ENCODE measurements around the gene SIRPG. TPM values are rescaled to one million over a fixed set of nuclear protein-coding genes. Genes with fewer than 3 reads are reported as not detected.

The SIRPG gene
- total RNA-seq, 1 experiment from 2014 or later, result 3.1 TPM

DNA sequence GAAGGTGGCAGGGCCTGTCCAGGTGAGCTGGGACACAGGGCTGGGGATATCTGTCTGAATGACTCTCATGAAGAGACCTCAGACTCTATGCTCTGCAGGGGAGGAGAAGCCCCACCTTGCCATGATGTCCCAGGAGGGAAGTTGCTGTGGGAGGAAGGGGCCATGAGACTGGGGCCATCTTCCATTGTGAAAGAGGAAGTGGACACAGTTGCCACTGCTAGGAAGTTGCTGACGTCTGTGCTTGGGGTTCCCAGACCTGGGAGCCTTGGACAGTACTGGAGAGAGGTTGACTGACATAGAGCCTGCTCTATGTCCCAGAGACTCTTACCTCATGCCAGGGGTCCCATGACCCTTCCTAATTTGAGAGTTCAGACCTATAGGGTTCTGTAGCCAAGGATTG lies 62.2 kb downstream of the SIRPG start:
- DNase-seq (ENCODE audit: low read depth), result no peak

DNA sequence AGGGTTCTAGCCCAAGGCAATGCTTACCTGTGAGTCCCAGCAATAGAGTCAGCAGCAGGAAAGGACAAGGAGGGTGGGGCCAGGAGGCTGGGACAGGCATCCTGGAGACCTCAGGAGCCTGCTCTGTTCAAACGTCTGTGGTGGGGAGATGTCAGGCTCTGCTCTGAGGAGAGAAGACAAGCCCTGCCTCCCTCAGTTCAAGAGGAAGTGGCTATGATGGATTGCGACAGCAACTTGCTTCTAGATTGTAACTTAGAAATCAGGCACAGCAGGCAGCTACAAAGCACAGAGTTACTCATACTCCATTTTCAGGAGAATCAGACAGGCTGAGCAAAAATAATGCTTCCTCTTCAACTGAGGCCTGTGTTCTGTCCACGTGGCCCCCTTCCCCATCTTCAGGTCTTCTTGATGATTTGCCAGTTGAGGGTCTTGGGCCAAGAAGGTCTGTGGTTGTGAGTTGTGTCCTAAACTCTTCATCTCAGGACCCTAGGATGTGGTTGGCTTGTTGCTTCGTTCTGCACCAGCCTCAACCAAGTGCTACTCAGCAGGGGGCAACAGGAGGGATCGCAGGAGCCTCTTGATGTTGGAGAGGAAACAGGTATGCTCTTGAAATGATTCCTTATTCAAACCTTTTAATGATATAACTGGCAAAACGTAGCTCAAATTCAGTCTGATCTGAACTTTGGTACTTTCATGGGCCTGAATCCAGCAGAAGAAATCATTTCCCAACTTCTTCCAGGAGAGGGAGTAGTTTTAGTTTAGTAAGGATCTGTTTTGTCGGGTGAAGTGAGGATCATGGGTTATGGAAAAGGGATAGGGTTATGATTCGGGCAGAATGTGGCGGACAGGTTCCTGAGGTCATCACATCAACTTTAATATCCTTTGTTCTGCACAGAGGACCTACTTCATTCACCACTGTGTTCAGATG lies 68.8 kb downstream of the SIRPG start:
- no peak for DNase-seq (ENCODE audit: low read depth)

DNA sequence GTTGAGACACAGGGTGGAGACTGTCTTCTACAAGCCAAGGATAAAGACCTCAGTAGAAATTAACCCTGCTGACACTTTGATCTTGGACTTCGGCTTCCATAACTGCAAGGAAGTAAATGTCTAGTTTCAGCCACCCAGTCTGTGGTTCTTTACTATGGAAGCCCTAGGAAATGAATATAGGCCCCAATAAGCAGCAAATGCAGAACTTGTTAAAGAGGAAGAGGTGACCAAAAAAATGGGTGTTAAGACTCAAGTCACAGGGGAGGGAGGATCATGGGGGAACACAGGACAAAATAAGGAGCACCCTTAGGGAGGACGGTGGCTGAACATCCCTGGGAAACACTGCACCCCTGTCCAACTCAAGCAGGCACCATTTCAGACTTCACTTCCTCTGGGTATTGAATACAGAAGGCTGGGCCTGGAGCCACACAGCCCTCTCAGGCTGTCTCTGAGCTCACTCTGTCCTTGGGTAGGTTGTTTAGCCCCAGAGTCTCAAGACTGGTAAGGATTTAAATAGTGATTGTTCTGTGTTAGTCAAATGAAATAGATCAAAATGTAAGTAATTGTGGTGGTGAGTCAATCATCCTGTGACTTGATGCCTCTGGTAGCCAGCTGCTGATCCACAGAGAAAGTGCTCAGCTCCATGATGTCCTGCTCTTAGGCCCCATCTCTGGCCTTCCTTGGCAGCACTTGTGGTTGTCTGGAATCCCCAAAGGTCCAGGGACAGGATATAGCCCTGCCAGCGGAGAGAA lies 69.6 kb downstream of the SIRPG start:
- DNase-seq (ENCODE audit: low read depth), result no peak

DNA sequence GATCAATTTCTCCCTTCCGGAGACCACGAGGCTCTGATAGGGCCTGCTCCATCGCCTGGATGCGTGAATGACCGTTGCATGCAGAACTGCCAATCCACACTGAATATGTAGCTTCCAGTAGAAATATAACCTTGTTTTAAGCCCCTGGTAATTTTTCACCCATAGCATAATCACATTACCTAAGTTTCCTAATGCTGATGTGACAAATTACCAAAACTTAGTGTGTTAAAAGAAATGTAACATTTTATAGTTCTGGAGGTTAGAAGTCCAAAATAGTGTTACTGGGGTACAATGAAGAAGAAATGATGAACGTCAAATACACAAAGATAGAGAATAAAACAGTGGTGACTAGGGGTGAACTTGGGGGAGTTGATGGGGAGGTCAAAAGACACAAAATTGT lies 78.1 kb downstream of the SIRPG start:
- no peak for DNase-seq (ENCODE audit: low read depth)

Other genes starting within 250 kb of the SIRPG start
- 35.2 and 44.1 TPM in 2 replicates for gene NSFL1C, start 190.9 kb downstream of the SIRPG start, total RNA-seq (2014; rRNA removed; shearing (Covaris generic))
- not detected in 2 replicates for gene SIRPB2, start 166.4 kb downstream of the SIRPG start, total RNA-seq (2014; rRNA removed; shearing (Covaris generic))
- gene SIRPD, start 100.1 kb downstream of the SIRPG start, total RNA-seq (2014; rRNA removed; shearing (Covaris generic)), result 0.36 and 0.68 TPM in 2 replicates
- gene SIRPB1, start 37.8 kb downstream of the SIRPG start, total RNA-seq (2014; rRNA removed; shearing (Covaris generic)), result 15.6 and 22.1 TPM in 2 replicates
- 7.0 and 8.5 TPM in 2 replicates for gene SIRPA, start 237.6 kb upstream of the SIRPG start, total RNA-seq (2014; rRNA removed; shearing (Covaris generic))

Measured in RPMI7951 (cell line).